ENCODE measurements around the gene EFHB.
"Not testable (repeated sequence)": the region's sequence is repeated elsewhere in the genome, so short reads cannot be mapped to it uniquely, and the experiment has no call there.

Gene EFHB

GRCh38 chr3:19920401-19921080, 13.5 kb downstream of the EFHB start:
- no peak for DNase-seq

- no peak for DNase-seq
Measured at GRCh38 chr3:19917167-19917566, 16.9 kb downstream of the EFHB start.

- no peak for DNase-seq
Measured at GRCh38 chr3:19911452-19911851, 22.6 kb downstream of the EFHB start.

GRCh38 chr3:19907523-19907922, 26.5 kb downstream of the EFHB start:
- no peak for DNase-seq

- no peak for DNase-seq
Measured at GRCh38 chr3:19903649-19904048, 30.4 kb downstream of the EFHB start.

GRCh38 chr3:19901918-19902317, 32.1 kb downstream of the EFHB start:
- DNase-seq = no peak

- no peak for DNase-seq
Measured at GRCh38 chr3:19901337-19901736, 32.7 kb downstream of the EFHB start.

GRCh38 chr3:19899833-19900232, 34.2 kb downstream of the EFHB start:
- not testable (repeated sequence) for DNase-seq

- no peak for DNase-seq
Measured at GRCh38 chr3:19899264-19899663, 34.8 kb downstream of the EFHB start.

- DNase-seq = no peak
Measured at GRCh38 chr3:19898721-19899120, 35.3 kb downstream of the EFHB start.

GRCh38 chr3:19891740-19892139, 42.3 kb downstream of the EFHB start:
- DNase-seq = no peak

- DNase-seq = no peak
Measured at GRCh38 chr3:19888428-19889152, 45.4 kb downstream of the EFHB start.

GRCh38 chr3:19887122-19887521, 46.9 kb downstream of the EFHB start:
- DNase-seq = not testable (repeated sequence)

- no peak for DNase-seq
Measured at GRCh38 chr3:19886404-19886803, 47.6 kb downstream of the EFHB start.

GRCh38 chr3:19885468-19885867, 48.5 kb downstream of the EFHB start:
- DNase-seq = peak; percentile 3

GRCh38 chr3:19881852-19882251, 52.2 kb downstream of the EFHB start:
- no peak for DNase-seq

- DNase-seq = no peak
Measured at GRCh38 chr3:19881036-19881435, 53.0 kb downstream of the EFHB start.

- no peak for DNase-seq
Measured at GRCh38 chr3:19877656-19878055, 56.4 kb downstream of the EFHB start.

- peak; percentile 48 for DNase-seq
Measured at GRCh38 chr3:19866751-19867347, 67.2 kb downstream of the EFHB start.

- DNase-seq = not testable (repeated sequence)
Measured at GRCh38 chr3:19855318-19855717, 78.7 kb downstream of the EFHB start.

- DNase-seq = not testable (repeated sequence)
Measured at GRCh38 chr3:19846609-19847008, 87.4 kb downstream of the EFHB start.
